Left lung (tissue), 10 donors: ENCODE data around the gene TMEM131. TPM values are rescaled to one million over a fixed set of nuclear protein-coding genes. Genes with fewer than 3 reads are reported as not detected.
"Not testable (repeated sequence)": the region's sequence is repeated elsewhere in the genome, so short reads cannot be mapped to it uniquely, and the experiment has no call there.

Experiments
- ATAC-seq: fragments of 200-7000 bp; cut with Tn5 transposase; one replicate; pipeline ENCODE4 v1.9.1; 2020; ENCODE audit warnings: moderate library complexity
- DNase-seq, 4 donors: peaks; one replicate each; pipeline ENCODE4 v3.0.0-alpha.2; 2013 to 2020
- H3K27ac ChIP-seq, 2 donors: fragments of 200-600 bp; sonication (generic) in 1 of 2; one replicate each; pipeline versions ENCODE4 v1.5.0 to v1.8.0; 2020 to 2021
- H3K27me3 ChIP-seq, 2 donors: fragments of 200-600 bp; sonication (generic) in 1 of 2; one replicate each; pipeline versions ENCODE4 v1.5.0 to v1.8.0; 2020 to 2021
- H3K36me3 ChIP-seq, 2 donors: fragments of 200-600 bp; sonication (generic) in 1 of 2; one replicate each; pipeline versions ENCODE4 v1.5.0 to v1.8.0; 2020 to 2021
- H3K4me1 ChIP-seq, 2 donors: fragments of 200-600 bp; one replicate each; pipeline ENCODE4 v1.8.0; 2021
- H3K4me3 ChIP-seq, 2 donors: fragments of 200-600 bp; sonication (generic) in 1 of 2; one replicate each; pipeline versions ENCODE4 v1.5.0 to v1.8.0; 2020 to 2021; ENCODE audit warnings: mild to moderate bottlenecking in 1 of 2
- H3K9me3 ChIP-seq, 2 donors: fragments of 200-600 bp; sonication (generic) in 1 of 2; one replicate each; pipeline versions ENCODE4 v1.5.0 to v1.8.0; 2020 to 2021
- intact Hi-C, 2 donors: fragments of 100-400 bp; cut with DNase I; formaldehyde crosslinking; loops; one replicate each; pipeline versions ENCODE4 v1.11.2 to v1.14.2; 2022
- polyA plus RNA-seq, 6 donors: library from polyadenylated mRNA; unstranded; fragments of 120-200 nt; gene quantifications; one replicate each; pipeline ENCODE4 v1.2.1, GENCODE V29; 2013; ENCODE audit not compliant: insufficient read length in 6 of 6
- total RNA-seq, 2 donors: library from RNA; stranded (reverse); fragmentation: NEBNext Ultra II Directional; extraction: Animal tissue kit (Norgen Biotek cat#: 25700); gene quantifications; one replicate each; pipeline ENCODE4 v1.2.1, GENCODE V29; 2021
- TF ChIP-seq, protein P1 (sequence below), 2 donors: fragments of 200-600 bp; sonication (generic) in 1 of 2; IDR thresholded peaks; one replicate each; pipeline versions ENCODE4 v1.5.0 to v1.8.0; 2021; ENCODE audit warnings: antibody characterized with exemption in 2 of 2
- donor health status: DM: no; HTN: yes; CAD: no.
- donor health status: DM: no; HTN: no; CAD: no.

The TMEM131 gene
- total and polyA plus RNA-seq, 8 donors, result 43.9 to 52.0 (median 47.8) TPM

DNA sequence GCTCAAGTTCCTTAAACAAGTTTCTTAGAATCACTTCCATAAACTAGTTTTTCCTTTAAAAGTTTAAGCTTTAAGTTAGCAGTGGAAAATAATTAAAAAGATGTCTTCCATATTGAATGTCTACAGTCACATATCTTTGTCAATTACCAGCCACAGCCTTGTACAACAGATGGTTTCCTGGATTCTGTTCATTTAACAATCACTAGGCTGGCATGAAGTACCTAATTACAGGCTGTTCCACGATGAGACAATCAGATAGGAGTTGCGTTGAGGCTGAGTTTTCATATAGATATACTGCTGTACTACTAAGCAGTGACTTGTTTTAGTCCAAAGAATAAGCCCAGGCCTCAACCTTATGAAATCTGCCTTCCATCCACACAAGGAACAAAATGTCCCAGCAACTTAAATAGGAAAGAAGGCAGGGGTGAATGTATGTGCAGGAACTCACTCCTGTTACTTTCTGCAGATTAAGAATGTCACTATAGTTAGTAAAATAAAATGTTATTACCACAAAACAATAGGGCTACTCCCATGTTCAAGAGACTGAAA, 151.4 kb downstream of the TMEM131 start:
- no peaks in the 10 kb centered on the region for H3K9me3 ChIP-seq
- H3K4me3 ChIP-seq, result no peak overlapping the region
- H3K36me3 ChIP-seq, result peaks cover 0 to 24% of the 10 kb centered on the region in 2 donors
- H3K4me1 ChIP-seq, result no peaks in the 10 kb centered on the region
- TF ChIP-seq, protein P1, sequence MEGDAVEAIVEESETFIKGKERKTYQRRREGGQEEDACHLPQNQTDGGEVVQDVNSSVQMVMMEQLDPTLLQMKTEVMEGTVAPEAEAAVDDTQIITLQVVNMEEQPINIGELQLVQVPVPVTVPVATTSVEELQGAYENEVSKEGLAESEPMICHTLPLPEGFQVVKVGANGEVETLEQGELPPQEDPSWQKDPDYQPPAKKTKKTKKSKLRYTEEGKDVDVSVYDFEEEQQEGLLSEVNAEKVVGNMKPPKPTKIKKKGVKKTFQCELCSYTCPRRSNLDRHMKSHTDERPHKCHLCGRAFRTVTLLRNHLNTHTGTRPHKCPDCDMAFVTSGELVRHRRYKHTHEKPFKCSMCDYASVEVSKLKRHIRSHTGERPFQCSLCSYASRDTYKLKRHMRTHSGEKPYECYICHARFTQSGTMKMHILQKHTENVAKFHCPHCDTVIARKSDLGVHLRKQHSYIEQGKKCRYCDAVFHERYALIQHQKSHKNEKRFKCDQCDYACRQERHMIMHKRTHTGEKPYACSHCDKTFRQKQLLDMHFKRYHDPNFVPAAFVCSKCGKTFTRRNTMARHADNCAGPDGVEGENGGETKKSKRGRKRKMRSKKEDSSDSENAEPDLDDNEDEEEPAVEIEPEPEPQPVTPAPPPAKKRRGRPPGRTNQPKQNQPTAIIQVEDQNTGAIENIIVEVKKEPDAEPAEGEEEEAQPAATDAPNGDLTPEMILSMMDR (IDR thresholded peaks at IDR 0.05), result no peak
- no peak overlapping the region for H3K27ac ChIP-seq
- DNase-seq (no peak), ATAC-seq (no peak)
- no peaks in the 10 kb centered on the region for H3K27me3 ChIP-seq
- intact Hi-C loops, result no loop called here

DNA sequence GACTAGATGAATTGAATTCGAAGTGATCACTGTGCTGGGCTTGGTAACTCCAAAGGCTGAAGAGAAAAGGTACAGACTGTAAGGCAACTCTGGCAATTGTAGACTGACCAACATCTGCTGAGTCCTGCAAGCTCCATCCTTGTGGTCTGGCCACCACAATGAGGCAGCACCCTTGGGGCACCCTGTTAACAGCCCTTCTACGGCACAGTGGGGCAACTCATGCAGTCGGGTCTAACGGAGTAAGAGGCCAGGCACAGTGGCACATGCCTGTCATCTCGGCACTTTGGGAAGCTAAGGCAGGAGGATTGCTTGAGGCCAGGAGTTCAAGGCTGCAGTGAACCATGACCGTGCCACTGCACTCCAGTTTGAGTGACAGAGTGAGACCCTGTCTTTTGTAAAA, 155.6 kb downstream of the TMEM131 start:
- TF ChIP-seq, protein P1 (IDR thresholded peaks at IDR 0.05), result no peak
- no peak for ATAC-seq

DNA sequence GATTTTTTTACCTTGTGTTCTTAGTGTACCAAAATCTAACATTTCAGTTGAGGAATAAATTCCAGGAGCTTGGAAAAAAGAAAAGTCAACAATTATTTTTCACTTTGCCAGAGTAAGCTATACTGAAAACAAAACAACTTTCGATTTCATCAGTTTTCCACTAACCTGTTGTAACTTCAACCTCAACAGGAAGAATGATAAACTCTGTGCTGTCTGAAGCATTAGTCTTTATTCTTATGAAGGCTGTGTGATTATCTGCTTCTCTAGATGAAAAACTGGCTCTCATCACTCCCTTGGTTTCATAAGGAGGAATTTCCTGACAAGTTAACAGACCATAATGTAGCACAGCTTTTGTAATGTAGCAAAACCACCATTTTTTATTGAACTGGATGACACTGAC, 161.1 kb downstream of the TMEM131 start:
- Histone ChIP-seq H3K4me1 (no peaks in the 10 kb centered on the region), H3K27me3 (no peaks in the 10 kb centered on the region), H3K27ac (peak overlapping the region in 1 of 2 donors; percentile 59), H3K4me3 (no peak overlapping the region), H3K9me3 (no peaks in the 10 kb centered on the region), H3K36me3 (peaks cover 0 to 26% of the 10 kb centered on the region in 2 donors)
- no peak for DNase-seq
- ATAC-seq, result no peak
- intact Hi-C loops, result no loop called here
- TF ChIP-seq, protein P1 (IDR thresholded peaks at IDR 0.05), result no peak

More for the DNA sequence above, 155.6 kb downstream of the TMEM131 start:
- Histone ChIP-seq H3K27me3 (no peaks in the 10 kb centered on the region), H3K36me3 (peaks cover 0 to 28% of the 10 kb centered on the region in 2 donors), H3K9me3 (no peaks in the 10 kb centered on the region), H3K4me3 (no peak overlapping the region), H3K4me1 (no peaks in the 10 kb centered on the region), H3K27ac (peak overlapping the region in 1 of 2 donors; percentile 63)
- intact Hi-C loops, result no loop called here
- DNase-seq, result no peak

- TF ChIP-seq, protein P1 (IDR thresholded peaks at IDR 0.05), result no peak
- intact Hi-C loops, result no loop called here
- H3K4me1 ChIP-seq, result peaks cover 0 to 6% of the 10 kb centered on the region in 2 donors
- H3K27me3 ChIP-seq, result no peaks in the 10 kb centered on the region
- no peak for ATAC-seq
- H3K4me3 ChIP-seq, result no peak overlapping the region
- H3K9me3 ChIP-seq, result peaks cover 0 to 3% of the 10 kb centered on the region in 2 donors
- DNase-seq, result no peak
- peaks cover 0 to 28% of the 10 kb centered on the region in 2 donors for H3K36me3 ChIP-seq
- no peak overlapping the region for H3K27ac ChIP-seq
Measured at GRCh38 chr2:97831121-97831520, 164.6 kb downstream of the TMEM131 start.

GRCh38 chr2:97829255-97829654, 166.5 kb downstream of the TMEM131 start:
- H3K27ac ChIP-seq, DNase-seq, H3K4me3 ChIP-seq, H3K9me3 ChIP-seq, ATAC-seq, intact Hi-C loops, H3K4me1 ChIP-seq, H3K27me3 ChIP-seq: not testable (repeated sequence)
- H3K36me3 ChIP-seq, result peaks cover 0 to 29% of the 10 kb centered on the region in 2 donors

GRCh38 chr2:97827013-97827412, 168.7 kb downstream of the TMEM131 start:
- H3K36me3 ChIP-seq, result peaks cover 0 to 28% of the 10 kb centered on the region in 2 donors
- H3K4me3 ChIP-seq, ATAC-seq, H3K27me3 ChIP-seq, H3K9me3 ChIP-seq, intact Hi-C loops, H3K4me1 ChIP-seq: not testable (repeated sequence)
- peak overlapping the region in 1 of 2 donors; percentile 67 for H3K27ac ChIP-seq
- DNase-seq, result peak in 1 of 4 donors; percentile 70

DNA sequence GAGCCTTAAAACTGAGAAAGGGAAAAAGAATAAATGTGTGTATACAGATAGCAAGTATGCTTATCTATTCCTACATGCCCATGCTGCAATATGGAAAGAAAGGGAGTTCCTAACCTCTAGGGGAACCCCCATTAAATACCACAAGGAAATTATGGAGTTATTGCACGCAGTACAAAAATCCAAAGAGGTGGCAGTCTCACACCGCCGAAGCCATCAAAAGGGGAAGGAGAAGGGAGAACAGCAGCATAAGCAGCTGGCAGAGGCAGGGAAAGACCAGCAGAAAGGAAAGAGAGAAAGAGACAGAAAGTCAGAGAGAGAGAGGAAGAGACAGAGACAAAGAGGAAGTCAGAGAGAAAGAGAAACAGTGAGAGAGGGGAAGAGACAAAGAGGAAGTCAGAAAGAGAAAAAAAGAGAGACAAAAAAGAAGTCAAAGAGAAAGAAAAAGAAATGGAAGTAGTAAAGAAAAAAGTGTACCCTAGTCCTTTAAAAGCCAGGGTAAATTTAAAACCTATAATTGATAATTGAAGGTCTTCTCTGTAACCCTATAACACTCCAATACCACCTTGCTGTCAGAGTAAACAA, 169.4 kb downstream of the TMEM131 start:
- H3K36me3 ChIP-seq, result peaks cover 0 to 28% of the 10 kb centered on the region in 2 donors
- H3K27me3 ChIP-seq, DNase-seq, ATAC-seq, H3K9me3 ChIP-seq, H3K4me1 ChIP-seq, H3K4me3 ChIP-seq, intact Hi-C loops: not testable (repeated sequence)
- peak overlapping the region in 1 of 2 donors; percentile 67 for H3K27ac ChIP-seq

GRCh38 chr2:97824011-97824410, 171.7 kb downstream of the TMEM131 start:
- H3K27me3 ChIP-seq, H3K4me3 ChIP-seq, H3K4me1 ChIP-seq, H3K9me3 ChIP-seq, ATAC-seq, intact Hi-C loops, DNase-seq, H3K27ac ChIP-seq: not testable (repeated sequence)
- peaks cover 0 to 34% of the 10 kb centered on the region in 2 donors for H3K36me3 ChIP-seq

- ATAC-seq, H3K4me1 ChIP-seq, intact Hi-C loops, H3K27ac ChIP-seq, H3K9me3 ChIP-seq, DNase-seq, H3K4me3 ChIP-seq, H3K27me3 ChIP-seq: not testable (repeated sequence)
- peaks cover 0 to 37% of the 10 kb centered on the region in 2 donors for H3K36me3 ChIP-seq
Measured at GRCh38 chr2:97821862-97822261, 173.9 kb downstream of the TMEM131 start.
